ENCODE data around the gene CHCHD6. TPM values are rescaled to one million over a fixed set of nuclear protein-coding genes. Genes with fewer than 3 reads are reported as not detected.
"Not testable (repeated sequence)": the region's sequence is repeated elsewhere in the genome, so short reads cannot be mapped to it uniquely, and the experiment has no call there.

Gene CHCHD6
- total RNA-seq, 1 experiment from 2014 or later = 65.9 TPM

DNA sequence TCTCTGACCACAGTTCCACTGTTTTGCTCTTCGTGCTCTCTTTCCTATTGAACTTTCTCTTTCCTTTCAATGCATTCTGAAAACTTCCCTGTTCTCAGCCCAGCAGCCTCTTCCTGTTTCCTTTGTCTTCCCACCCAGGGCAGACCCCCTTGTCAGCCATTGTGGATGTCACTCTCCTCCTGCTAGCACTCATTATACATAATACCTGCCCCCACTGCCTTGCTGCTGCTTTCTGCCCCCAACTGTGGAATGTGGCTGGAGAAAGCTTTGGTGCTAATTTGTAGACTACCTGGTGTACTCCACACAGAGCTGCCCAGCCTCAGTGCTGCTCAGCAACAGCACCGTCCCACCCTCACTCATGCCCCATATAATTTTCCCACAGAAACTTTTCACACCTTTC, 80.2 kb downstream of the CHCHD6 start:
- no peak for DNase-seq (ENCODE audit: low read depth)
- in situ Hi-C loops (cut with HindIII; ENCODE audit: low pct_unique_long_range_greater_than_20kb, low sequenced_read_pairs) = no loop called here

DNA sequence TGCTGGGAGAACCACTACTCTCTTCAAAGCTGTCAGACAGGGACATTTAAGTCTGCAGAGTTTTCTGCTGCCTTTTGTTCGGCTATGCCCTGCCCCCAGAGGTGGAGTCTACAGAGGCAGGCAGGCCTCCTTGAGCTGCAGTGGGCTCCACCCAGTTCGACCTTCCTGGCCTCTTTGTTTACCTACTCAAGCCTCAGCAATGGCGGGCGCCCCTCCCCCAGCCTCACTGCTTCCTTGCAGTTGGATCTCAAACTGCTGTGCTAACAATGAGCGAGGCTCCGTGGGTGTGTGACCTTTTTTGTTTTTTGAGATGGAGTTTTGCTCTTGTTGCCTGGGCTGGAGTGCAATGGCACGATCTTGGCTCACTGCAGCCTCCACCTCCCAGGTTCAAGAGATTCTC, 87.3 kb downstream of the CHCHD6 start:
- in situ Hi-C loops (cut with HindIII; ENCODE audit: low pct_unique_long_range_greater_than_20kb, low sequenced_read_pairs); DNase-seq (ENCODE audit: low read depth): not testable (repeated sequence)

DNA sequence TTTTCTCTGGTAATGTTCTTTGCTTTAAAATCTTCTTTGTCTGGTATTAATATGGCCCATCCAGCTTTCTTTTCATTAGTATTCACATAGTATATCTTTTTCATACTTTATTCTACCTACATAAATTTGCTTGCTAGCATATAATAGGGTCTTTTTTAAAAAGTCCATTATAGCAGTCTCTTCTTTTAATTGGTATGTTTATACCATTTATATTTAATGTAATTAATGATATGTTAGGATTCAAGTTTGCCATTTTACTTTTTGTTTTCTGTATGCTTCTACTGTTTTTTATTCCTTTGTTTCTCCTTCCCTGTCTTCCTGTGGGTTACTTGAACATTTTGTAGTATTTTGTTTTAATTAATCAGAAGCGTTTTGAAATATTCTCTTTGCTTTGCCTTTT, 89.0 kb downstream of the CHCHD6 start:
- DNase-seq (ENCODE audit: low read depth) = no peak
- in situ Hi-C loops (cut with HindIII; ENCODE audit: low pct_unique_long_range_greater_than_20kb, low sequenced_read_pairs) = no loop called here

DNA sequence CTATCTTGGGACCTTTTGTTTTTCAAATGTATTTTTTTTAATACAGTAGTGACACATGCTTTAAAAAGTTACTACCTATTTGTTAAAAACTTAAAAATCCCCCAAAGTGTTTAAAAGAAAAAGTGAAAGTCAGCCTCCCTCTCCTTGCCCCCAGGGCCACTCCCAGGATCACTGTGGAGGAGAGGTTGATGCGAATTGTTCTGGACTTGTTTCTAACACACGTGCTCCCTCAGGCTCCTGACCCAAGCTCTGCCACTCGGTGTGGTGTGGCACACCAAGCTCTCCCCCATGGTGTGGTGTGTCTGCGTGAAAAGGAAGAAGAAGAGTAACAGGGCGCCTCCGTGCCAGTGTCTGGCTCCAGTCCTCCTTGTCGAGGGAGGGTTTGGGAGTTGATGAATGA, 93.5 kb downstream of the CHCHD6 start:
- no peak for DNase-seq (ENCODE audit: low read depth)
- in situ Hi-C loops (cut with HindIII; ENCODE audit: low pct_unique_long_range_greater_than_20kb, low sequenced_read_pairs) = no loop called here

DNA sequence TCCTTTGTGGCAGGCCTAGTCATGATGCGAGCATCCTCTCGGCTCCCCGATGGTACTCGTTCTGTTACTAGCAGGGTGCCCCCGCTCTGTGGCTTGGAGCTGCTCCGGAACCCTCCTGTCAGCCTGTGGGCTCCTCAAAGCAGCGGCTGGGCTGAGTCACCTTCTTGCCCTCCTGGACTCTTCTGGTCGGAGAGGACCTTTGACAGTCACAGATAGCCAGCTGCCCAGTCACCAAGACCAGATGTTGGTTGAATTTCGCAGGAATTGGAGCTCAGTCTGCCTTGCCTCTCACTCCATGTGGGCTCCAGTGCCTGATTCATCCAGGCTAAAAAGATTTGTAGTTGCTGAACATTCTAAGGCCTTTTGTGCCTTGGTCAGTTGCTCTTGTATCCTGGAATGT, 94.5 kb downstream of the CHCHD6 start:
- DNase-seq (ENCODE audit: low read depth) = no peak
- in situ Hi-C loops (cut with HindIII; ENCODE audit: low pct_unique_long_range_greater_than_20kb, low sequenced_read_pairs) = no loop called here

DNA sequence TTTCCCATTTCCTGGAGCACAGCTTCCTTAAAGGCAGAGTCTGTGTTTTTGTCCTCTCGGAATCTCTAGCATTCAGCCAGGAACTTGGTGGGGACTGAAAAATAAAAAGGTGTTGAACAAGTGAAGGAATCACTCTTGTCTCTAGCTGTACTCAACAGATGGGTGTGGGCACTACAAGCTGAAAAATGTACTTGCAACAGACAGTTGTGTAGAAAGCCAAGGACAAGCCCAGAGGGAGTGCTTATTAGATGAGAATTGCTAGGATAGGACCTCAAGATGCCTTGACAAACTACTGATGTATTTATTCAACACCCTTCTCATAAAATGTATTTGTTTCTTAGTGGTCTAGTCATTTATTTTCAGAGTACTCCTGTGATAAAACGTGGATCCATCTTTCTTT, 95.1 kb downstream of the CHCHD6 start:
- in situ Hi-C loops (cut with HindIII; ENCODE audit: low pct_unique_long_range_greater_than_20kb, low sequenced_read_pairs) = no loop called here

DNA sequence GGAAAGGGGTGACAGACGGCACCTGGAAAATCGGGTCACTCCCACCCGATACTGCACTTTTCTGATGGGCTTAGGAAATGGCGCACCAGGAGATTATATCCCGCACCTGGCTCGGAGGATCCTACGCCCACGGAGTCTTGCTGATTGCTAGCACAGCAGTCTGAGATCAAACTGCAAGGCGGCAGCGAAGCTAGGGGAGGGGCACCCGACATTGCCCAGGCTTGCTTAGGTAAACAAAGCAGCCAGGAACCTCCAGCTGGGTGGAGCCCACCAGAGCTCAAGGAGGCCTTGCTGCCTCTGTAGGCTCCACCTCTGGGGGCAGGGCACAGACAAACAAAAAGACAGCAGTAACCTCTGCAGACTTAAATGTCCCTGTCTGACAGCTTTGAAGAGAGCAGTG, 97.3 kb downstream of the CHCHD6 start:
- DNase-seq (ENCODE audit: low read depth); in situ Hi-C loops (cut with HindIII; ENCODE audit: low pct_unique_long_range_greater_than_20kb, low sequenced_read_pairs): not testable (repeated sequence)

More for the DNA sequence above, 95.1 kb downstream of the CHCHD6 start:
- DNase-seq (ENCODE audit: low read depth) = no peak

DNA sequence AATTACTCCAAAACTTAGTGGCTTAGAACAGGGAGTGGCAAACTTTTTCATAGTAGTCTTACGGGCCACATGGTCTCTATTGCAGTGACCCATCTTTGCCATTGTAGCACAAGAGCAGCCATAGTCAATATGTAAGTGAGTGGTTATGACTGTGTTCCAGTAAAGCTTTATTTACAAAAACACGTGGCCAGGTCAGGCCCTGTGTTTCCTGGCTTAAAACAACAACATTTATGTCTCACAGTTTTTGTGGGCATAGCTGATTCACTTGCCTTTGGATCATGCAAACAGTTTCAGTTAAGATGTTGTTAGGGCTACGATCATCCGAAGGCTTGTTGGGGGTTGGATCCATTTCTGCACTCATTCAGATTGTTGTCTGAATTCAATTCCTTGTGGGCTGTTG, 103.8 kb downstream of the CHCHD6 start:
- no peak for DNase-seq (ENCODE audit: low read depth)

DNA sequence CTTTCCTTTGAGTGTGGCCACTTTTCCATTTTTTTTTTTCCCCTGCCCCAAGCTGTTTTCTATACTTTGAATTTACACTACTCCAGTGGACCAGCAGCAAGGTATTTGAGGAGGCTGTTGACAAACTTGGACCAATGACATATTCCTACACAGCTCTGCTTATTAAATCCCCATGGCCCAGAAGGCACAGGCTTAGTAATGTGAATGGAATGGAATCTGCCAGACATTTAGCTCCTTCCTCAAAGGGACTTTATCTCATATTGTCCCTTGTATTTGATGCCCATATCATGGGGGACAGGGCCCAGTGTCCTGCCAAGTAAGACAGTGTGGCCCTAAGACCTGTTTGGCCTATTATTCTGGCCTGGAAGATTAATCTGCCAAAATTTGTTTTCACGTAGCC, 107.5 kb downstream of the CHCHD6 start:
- in situ Hi-C loops (cut with HindIII; ENCODE audit: low pct_unique_long_range_greater_than_20kb, low sequenced_read_pairs) = no loop called here
- no peak for DNase-seq (ENCODE audit: low read depth)

More for the DNA sequence above, 103.8 kb downstream of the CHCHD6 start:
- in situ Hi-C loops (cut with HindIII; ENCODE audit: low pct_unique_long_range_greater_than_20kb, low sequenced_read_pairs) = no loop called here

DNA sequence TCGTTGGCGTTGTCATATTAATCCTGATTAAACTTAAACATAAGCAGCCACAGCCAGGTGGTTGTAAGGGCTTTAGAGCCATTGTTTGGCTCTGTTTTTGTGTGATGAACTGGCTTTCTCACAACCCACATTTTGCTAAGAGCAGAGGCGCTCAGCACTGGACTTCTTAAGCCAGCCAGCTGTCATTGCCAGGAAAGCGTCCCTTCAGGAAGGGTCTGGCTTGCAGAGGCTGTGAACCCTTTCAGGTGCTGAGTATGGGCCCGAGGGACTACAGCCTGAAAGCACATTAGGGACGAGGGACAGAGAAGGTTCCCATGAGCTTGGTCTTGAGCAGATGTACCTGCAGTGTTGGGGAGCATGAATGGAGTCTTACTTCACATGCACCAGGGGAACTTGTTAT, 112.3 kb downstream of the CHCHD6 start:
- in situ Hi-C loops (cut with HindIII; ENCODE audit: low pct_unique_long_range_greater_than_20kb, low sequenced_read_pairs) = no loop called here
- no peak for DNase-seq (ENCODE audit: low read depth)

DNA sequence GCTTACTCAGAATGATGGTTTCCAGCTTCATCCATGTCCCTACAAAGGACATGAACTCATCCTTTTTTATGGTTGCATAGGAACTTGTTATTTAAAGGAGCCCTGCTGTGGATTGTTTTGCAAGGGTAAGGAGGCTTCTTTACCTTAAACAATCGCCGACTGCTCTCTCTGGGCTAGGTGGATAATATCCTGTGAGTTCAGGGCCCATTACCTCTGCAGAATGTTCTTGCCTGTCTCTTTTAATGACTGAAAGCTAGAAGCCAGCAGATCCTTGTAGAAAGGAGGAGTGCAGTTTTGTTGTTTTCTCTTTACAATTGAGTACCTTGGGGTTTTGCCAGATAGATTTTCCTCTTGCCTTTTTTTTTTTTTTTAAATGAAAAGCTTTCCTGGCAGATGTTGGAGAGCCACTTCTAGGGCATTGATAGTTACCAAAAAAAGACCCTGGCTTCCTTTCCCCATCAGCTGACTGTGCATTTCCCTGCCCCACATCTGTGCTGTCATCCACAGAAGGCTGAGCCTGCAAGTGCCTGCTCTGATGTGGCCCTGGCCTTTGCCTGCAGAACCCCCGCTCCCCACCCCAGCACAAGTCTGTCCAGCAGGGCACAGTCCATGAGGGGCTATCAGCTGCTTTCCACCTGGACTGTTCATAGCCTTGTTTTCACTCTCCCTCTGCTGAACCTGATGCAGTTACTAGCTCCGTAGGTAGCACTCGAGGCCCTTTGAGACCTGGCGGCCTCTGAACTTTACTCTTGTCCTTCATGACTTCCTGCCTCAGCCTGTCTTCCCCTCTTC, 113.1 kb downstream of the CHCHD6 start:
- in situ Hi-C loops (cut with HindIII; ENCODE audit: low pct_unique_long_range_greater_than_20kb, low sequenced_read_pairs) = no loop called here
- no peak for DNase-seq (ENCODE audit: low read depth)

DNA sequence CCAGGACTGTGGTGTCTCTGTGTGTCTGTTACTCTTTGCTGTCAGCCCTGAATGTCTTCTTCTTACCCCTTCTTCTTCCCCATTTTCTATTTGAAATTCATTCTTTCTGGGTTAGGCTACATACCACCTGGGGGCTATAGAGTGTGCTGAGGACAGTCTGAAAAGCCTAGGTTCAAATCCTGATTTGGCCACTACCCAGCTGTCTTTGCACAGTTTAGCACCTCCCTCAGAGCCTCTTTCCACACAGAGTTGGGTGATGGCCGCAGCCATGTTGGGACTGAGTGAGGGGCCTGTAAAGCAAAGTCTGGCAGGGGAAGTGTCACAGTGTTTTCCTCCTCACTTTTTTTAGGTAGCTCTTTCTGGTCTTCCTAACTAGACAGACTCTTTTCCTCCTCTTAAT, 113.7 kb downstream of the CHCHD6 start:
- in situ Hi-C loops (cut with HindIII; ENCODE audit: low pct_unique_long_range_greater_than_20kb, low sequenced_read_pairs) = no loop called here
- DNase-seq (ENCODE audit: low read depth) = no peak

DNA sequence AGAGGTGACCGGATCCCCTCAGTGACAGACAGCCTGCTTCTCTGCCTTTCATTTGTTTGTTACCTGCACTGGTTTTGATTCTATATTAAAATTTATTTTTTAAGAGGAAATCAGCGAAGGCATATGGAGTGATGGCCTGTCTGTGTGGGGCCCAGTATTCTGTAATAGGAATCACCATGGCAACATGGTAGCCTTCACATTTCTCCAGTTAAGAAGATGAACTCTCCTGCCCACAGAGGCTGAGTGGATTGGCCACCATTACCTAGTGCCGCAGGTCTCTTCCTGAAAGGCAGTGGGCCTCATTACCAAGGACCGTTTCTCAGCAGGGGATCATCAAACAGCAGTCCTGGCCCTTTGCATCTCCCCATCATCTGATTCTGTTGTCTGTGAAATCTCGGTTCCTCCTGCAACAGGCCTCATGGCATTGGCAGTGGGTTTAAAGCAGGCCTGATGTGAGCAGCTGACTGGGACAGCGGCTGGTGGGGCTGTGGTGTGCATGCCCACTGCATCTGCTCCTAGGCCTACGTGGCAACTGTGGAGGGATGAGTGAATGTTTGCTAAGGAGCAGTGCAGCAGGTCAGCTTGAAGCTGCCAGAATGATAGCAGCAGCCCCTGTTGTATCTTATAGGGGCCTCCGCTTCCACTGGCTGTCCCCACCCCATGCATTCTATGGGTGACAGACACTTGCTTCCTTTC, 114.5 kb downstream of the CHCHD6 start:
- no peak for DNase-seq (ENCODE audit: low read depth)
- in situ Hi-C loops (cut with HindIII; ENCODE audit: low pct_unique_long_range_greater_than_20kb, low sequenced_read_pairs) = no loop called here

DNA sequence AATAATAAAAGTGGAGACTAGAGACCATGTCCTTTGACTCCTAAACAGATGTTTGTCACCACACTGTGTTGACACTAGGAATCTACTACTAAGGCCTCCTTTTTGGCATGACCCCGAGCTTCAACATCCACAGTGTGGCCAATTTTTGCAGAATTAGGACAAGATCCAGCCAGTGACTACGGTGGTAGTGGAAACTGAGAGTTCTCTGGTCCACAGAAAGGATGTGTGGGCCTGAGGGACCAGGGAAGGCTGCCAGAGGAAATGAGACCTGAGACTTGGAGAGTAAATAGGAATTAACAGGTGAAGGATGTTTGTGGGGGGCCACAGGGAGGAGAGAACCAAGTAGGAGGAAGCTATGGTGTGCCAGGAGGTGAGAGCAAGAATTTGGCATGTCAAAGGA, 122.7 kb downstream of the CHCHD6 start:
- no peak for DNase-seq (ENCODE audit: low read depth)
- in situ Hi-C loops (cut with HindIII; ENCODE audit: low pct_unique_long_range_greater_than_20kb, low sequenced_read_pairs) = no loop called here

DNA sequence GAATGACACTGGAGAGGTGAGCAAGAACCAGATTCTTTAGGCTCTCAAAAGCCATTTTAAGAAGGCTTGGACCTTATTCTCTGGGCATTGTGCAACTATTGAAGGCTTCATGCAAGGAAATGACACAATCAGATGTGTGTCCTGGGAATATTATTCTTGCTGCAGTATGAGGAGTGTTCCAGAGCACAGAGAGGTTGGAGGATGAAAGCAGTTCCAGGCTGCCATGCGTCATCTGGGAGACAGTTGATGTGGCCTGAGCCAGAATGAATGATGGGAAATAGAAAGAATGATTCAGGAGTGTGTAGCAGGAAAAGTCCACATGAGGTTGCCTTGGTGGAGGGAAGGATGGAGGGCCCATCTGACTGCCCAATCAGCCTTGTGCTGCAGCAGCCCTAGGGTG, 123.1 kb downstream of the CHCHD6 start:
- in situ Hi-C loops (cut with HindIII; ENCODE audit: low pct_unique_long_range_greater_than_20kb, low sequenced_read_pairs) = no loop called here
- DNase-seq (ENCODE audit: low read depth) = no peak

DNA sequence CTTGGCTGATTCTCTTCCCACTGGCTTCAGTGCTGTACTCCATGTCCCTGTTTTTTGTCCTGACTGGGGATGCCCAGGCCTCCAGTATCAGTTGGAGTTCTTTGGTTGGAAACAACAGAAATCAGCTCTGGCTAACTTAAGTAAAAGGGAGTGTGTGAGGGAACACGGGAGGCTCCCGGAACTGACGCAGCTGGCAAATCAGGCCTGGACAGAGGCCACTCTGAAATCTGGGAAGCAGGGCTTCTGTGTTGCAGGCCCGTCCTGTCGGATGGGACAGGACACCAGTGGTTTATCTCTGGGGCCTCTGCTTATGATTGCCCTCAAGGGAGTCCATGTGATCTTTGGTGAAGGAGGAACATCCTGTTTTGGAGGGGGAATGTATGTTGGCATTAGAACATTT, 124.3 kb downstream of the CHCHD6 start:
- DNase-seq (ENCODE audit: low read depth) = no peak
- in situ Hi-C loops (cut with HindIII; ENCODE audit: low pct_unique_long_range_greater_than_20kb, low sequenced_read_pairs) = no loop called here

DNA sequence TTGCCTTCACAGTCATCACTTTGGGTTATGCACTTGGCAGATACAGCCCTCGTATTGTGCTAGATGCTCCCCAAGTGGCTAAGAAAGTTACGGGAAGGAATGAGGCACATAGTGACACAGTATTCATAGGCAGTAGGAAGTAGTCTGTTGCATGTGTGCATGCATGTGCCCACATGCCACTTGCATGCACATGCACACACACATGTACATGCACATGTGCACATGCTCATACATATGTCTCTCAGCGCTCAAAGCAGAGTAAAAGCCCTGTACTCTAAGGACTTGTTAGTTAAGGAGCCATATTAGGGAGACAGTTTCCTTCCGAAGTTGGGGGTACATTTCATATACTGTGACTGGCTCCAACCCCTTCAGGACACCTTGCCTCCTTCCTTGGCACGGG, 128.9 kb downstream of the CHCHD6 start:
- in situ Hi-C loops (cut with HindIII; ENCODE audit: low pct_unique_long_range_greater_than_20kb, low sequenced_read_pairs) = no loop called here
- DNase-seq (ENCODE audit: low read depth) = no peak

DNA sequence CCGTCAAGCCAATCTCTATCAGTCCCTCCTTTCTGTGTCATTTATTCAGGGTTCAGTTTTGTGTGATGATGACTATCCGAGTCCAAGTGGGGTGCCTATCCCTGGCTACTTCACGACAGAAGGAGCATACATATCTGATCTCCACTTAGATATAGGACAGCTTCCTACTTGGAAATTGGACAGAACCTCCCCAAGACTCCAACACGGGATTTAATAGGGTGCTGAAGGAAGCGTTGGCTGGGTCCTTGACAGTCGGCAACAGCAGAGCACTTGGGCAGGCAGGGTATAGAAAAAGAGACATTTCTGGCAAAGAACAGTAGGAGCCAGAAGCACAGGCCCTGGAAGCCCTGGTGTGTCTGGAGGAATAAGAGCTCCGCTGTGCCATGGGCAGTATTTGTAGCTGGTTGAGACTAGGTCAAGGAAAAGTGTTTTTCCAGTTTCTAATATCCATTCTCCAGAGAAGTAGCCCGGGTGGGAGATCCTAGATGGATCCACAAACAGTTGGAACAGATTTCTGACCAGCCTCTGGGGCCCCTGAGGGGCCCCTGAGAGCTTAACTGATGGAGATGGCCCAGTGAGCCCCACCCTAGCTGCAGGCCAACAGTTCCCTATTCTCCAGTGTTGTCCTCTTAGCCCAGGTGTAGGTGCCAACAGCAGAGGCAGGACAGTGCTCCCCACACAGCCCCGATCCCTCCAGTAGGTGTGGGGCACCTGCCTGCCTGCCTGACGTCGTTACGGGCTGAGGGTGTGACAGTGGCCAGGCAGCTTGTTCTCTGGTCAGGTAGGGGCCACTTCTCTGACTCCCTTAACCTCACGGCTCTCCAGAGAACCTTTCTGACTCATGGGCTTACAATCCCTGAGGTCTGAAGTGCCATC, 130.8 kb downstream of the CHCHD6 start:
- in situ Hi-C loops (cut with HindIII; ENCODE audit: low pct_unique_long_range_greater_than_20kb, low sequenced_read_pairs) = no loop called here
- DNase-seq (ENCODE audit: low read depth) = no peak

All from Caki2 (cell line).